ENCODE measurements around the gene PGBD5. TPM values are rescaled to one million over a fixed set of nuclear protein-coding genes. Genes with fewer than 3 reads are reported as not detected.

The PGBD5 gene
- total and polyA plus RNA-seq, 2 donors (not counting 1 experiment from before 2014, with no cell fraction given) = 0.10 to 0.17 TPM

DNA sequence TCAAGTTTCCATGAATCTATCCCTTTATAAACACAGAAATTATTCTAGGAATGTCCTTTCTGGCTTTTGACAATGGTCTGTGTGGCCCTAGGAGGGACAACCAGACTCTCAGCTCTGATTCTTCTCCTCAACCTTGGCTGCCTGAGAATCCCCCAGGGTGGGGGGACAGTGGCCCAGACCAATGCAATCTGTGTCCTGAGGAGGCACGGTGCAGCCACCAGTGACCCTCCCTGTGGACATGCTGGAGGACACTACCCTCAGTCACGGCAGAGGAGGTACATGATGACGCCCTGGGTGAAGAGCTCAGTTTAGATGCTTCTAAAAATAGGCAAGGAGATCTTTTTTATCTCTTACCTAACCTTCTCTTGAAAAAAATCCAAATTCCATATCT lies 91.7 kb downstream of the PGBD5 start:
- Histone ChIP-seq H3K36me3 (ENCODE audit: control insufficient read depth, insufficient read depth, low read length) (no peaks in the 10 kb centered on the region), H3K9me3 (ENCODE audit: control insufficient read depth, insufficient read depth, low read depth, low read length) (no peaks in the 10 kb centered on the region), H4K20me1 (ENCODE audit: control insufficient read depth, extremely low read depth, insufficient read depth, low read length) (no peaks in the 10 kb centered on the region), H2AFZ (ENCODE audit: low read length) (no peak overlapping the region), H3K27me3 (ENCODE audit: control insufficient read depth, insufficient read depth, low read length) (no peaks in the 10 kb centered on the region), H3K9ac (ENCODE audit: insufficient read depth, low read length) (no peak overlapping the region), H3K27ac (ENCODE audit: insufficient read depth, low read length) (no peak overlapping the region), H3K4me3 (replicated peaks in 1 of 4; ENCODE audit: control extremely low read depth in 1 of 4, insufficient read depth in 1 of 4, low read depth in 3 of 4, low read length in 4 of 4) (no peak overlapping the region), H3K4me1 (ENCODE audit: control insufficient read depth, extremely low read depth, insufficient read depth, low read length) (no peaks in the 10 kb centered on the region), H3K79me2 (ENCODE audit: control insufficient read depth, insufficient read depth, low read length) (no peaks in the 10 kb centered on the region), H3K4me2 (ENCODE audit: extremely low read depth, insufficient read depth, low read length) (no peak overlapping the region)
- no peak for DNase-seq (ENCODE audit: low read depth in 2 of 2)
- TF ChIP-seq EZH2 (IDR thresholded peaks at IDR 0.05; ENCODE audit: low read length, missing control alignments) = no peak

- Histone ChIP-seq H3K4me3 (replicated peaks in 1 of 4; ENCODE audit: control extremely low read depth in 1 of 4, insufficient read depth in 1 of 4, low read depth in 3 of 4, low read length in 4 of 4) (no peak overlapping the region), H3K27ac (ENCODE audit: insufficient read depth, low read length) (no peak overlapping the region), H3K9me3 (ENCODE audit: control insufficient read depth, insufficient read depth, low read depth, low read length) (no peaks in the 10 kb centered on the region), H3K4me1 (ENCODE audit: control insufficient read depth, extremely low read depth, insufficient read depth, low read length) (no peaks in the 10 kb centered on the region), H3K27me3 (ENCODE audit: control insufficient read depth, insufficient read depth, low read length) (no peaks in the 10 kb centered on the region), H3K36me3 (ENCODE audit: control insufficient read depth, insufficient read depth, low read length) (no peaks in the 10 kb centered on the region), H4K20me1 (ENCODE audit: control insufficient read depth, extremely low read depth, insufficient read depth, low read length) (no peaks in the 10 kb centered on the region), H3K79me2 (ENCODE audit: control insufficient read depth, insufficient read depth, low read length) (no peaks in the 10 kb centered on the region), H2AFZ (ENCODE audit: low read length) (no peak overlapping the region), H3K4me2 (ENCODE audit: extremely low read depth, insufficient read depth, low read length) (no peak overlapping the region), H3K9ac (ENCODE audit: insufficient read depth, low read length) (no peak overlapping the region)
- no peak for DNase-seq (ENCODE audit: low read depth in 2 of 2)
- TF ChIP-seq EZH2 (IDR thresholded peaks at IDR 0.05; ENCODE audit: low read length, missing control alignments) = no peak
- TF ChIP-seq, protein P1, sequence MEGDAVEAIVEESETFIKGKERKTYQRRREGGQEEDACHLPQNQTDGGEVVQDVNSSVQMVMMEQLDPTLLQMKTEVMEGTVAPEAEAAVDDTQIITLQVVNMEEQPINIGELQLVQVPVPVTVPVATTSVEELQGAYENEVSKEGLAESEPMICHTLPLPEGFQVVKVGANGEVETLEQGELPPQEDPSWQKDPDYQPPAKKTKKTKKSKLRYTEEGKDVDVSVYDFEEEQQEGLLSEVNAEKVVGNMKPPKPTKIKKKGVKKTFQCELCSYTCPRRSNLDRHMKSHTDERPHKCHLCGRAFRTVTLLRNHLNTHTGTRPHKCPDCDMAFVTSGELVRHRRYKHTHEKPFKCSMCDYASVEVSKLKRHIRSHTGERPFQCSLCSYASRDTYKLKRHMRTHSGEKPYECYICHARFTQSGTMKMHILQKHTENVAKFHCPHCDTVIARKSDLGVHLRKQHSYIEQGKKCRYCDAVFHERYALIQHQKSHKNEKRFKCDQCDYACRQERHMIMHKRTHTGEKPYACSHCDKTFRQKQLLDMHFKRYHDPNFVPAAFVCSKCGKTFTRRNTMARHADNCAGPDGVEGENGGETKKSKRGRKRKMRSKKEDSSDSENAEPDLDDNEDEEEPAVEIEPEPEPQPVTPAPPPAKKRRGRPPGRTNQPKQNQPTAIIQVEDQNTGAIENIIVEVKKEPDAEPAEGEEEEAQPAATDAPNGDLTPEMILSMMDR (conservative IDR thresholded peaks at IDR 0.05 in 1 of 2, IDR thresholded peaks at IDR 0.05 in 1 of 2; ENCODE audit: low read depth in 1 of 2, low read length in 2 of 2) = no peak
Measured at GRCh38 chr1:230333590-230334446, 92.3 kb downstream of the PGBD5 start.

DNA sequence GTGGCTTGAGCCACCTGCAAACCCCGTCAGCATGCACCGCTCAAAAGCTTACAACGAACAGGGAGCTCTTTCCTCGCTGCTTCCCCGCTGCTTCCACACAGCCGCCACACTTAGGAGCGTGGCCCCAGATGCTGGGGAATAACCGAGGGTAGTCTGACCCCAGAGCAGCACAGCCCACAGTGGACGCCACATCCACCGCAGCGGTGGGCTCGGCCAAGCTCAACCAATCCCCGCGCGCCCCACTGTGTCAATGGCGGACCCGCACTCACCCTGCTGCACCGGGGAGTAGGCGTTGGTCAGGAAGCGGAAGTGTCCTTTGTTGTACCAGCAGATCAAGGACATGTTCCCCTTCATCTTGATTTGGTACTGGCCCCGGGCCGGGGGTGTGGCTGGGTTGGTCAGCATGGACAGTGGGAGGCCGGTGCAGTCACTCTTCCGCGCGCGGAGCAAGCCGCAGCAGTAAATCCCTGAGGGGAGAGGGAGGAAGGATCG lies 93.5 kb downstream of the PGBD5 start:
- Histone ChIP-seq H3K9ac (ENCODE audit: insufficient read depth, low read length) (no peak overlapping the region), H4K20me1 (ENCODE audit: control insufficient read depth, extremely low read depth, insufficient read depth, low read length) (no peaks in the 10 kb centered on the region), H3K79me2 (ENCODE audit: control insufficient read depth, insufficient read depth, low read length) (no peaks in the 10 kb centered on the region), H3K4me1 (ENCODE audit: control insufficient read depth, extremely low read depth, insufficient read depth, low read length) (no peaks in the 10 kb centered on the region), H3K36me3 (ENCODE audit: control insufficient read depth, insufficient read depth, low read length) (no peaks in the 10 kb centered on the region), H3K4me2 (ENCODE audit: extremely low read depth, insufficient read depth, low read length) (no peak overlapping the region), H3K9me3 (ENCODE audit: control insufficient read depth, insufficient read depth, low read depth, low read length) (no peaks in the 10 kb centered on the region), H3K27me3 (ENCODE audit: control insufficient read depth, insufficient read depth, low read length) (no peaks in the 10 kb centered on the region), H2AFZ (ENCODE audit: low read length) (no peak overlapping the region), H3K27ac (ENCODE audit: insufficient read depth, low read length) (no peak overlapping the region), H3K4me3 (replicated peaks in 1 of 4; ENCODE audit: control extremely low read depth in 1 of 4, insufficient read depth in 1 of 4, low read depth in 3 of 4, low read length in 4 of 4) (no peak overlapping the region)
- DNase-seq (ENCODE audit: low read depth in 2 of 2) = peak in 1 of 2 donors; percentile 40
- TF ChIP-seq, protein P1 (conservative IDR thresholded peaks at IDR 0.05 in 1 of 2, IDR thresholded peaks at IDR 0.05 in 1 of 2; ENCODE audit: low read depth in 1 of 2, low read length in 2 of 2) = no peak
- TF ChIP-seq EZH2 (IDR thresholded peaks at IDR 0.05; ENCODE audit: low read length, missing control alignments) = no peak

Data from fibroblast of lung (primary cell).